ENCODE results near the gene MYMX. TPM values are rescaled to one million over a fixed set of nuclear protein-coding genes. Genes with fewer than 3 reads are reported as not detected.
A peak's percentile ranks its signal among the peaks of the same experiment; 100 is the strongest.

The MYMX gene
- polyA plus RNA-seq, 2 of the 4 experiments (the other 2 are of a cell fraction), result not detected

- TF ChIP-seq GATA3 (IDR thresholded peaks at IDR 0.05; ENCODE audit: borderline replicate concordance) (no peak), TP53 (CRISPR knock-in tag; IDR thresholded peaks at IDR 0.05) (peak; percentile 82; the same call in 1 of the 2 replicates), RCOR1 (IDR thresholded peaks at IDR 0.05; ENCODE audit: low read depth, low read length) (no peak), ZC3H11A (IDR thresholded peaks at IDR 0.05) (no peak), HDAC2 (IDR thresholded peaks at IDR 0.05) (no peak), JUN (IDR thresholded peaks at IDR 0.05) (peak in 1 of 2 experiments; percentile 54; a peak in 3 of 5 replicates)
Measured at GRCh38 chr6:44247338-44248302, 30.9 kb downstream of the MYMX start (continued).

- ATAC-seq, result no peak
- POLR2A ChIA-PET, result interaction anchor here (1.0 kb wide), 1 partner anchor 9 kb away, joined by 3 read pairs; no protein-coding TSS in a partner anchor
- H3K27ac ChIP-seq, result peak overlapping the region; percentile 95 to 99; a peak in 5 of 6 replicates
- FAIRE-seq, result no peak
- peaks cover 52% of the 10 kb centered on the region for H3K4me1 ChIP-seq
- no peak for DNase-seq (ENCODE audit: low read depth in 1 of 2, low spot score in 1 of 2)
- TF ChIP-seq CEBPB (IDR thresholded peaks at IDR 0.05) (no peak), JUN (IDR thresholded peaks at IDR 0.05) (no peak), NPAS2 (CRISPR knock-in tag; IDR thresholded peaks at IDR 0.05; ENCODE audit: borderline replicate concordance) (no peak), RAD21 (conservative IDR thresholded peaks at IDR 0.05 in 1 of 2, IDR thresholded peaks at IDR 0.05 in 1 of 2) (no peak), KDM1A (IDR thresholded peaks at IDR 0.05; ENCODE audit: low read depth) (no peak), RFX5 (IDR thresholded peaks at IDR 0.05) (no peak), NFE2L2 (conservative IDR thresholded peaks at IDR 0.05; ENCODE audit: low read length) (no peak), USF2 (IDR thresholded peaks at IDR 0.05) (no peak), MAFK (IDR thresholded peaks at IDR 0.05; ENCODE audit: partially characterized antibody) (no peak), HMGXB4 (CRISPR knock-in tag; IDR thresholded peaks at IDR 0.05; ENCODE audit: borderline replicate concordance) (no peak), ZSCAN20 (CRISPR knock-in tag; IDR thresholded peaks at IDR 0.05) (no peak), REST (IDR thresholded peaks at IDR 0.05) (no peak), CHD4 (IDR thresholded peaks at IDR 0.05; ENCODE audit: borderline replicate concordance) (no peak), ZC3H11A (IDR thresholded peaks at IDR 0.05) (no peak), TP53 (CRISPR knock-in tag; IDR thresholded peaks at IDR 0.05) (no peak), FOXS1 (CRISPR knock-in tag; IDR thresholded peaks at IDR 0.05) (no peak), EHF (CRISPR knock-in tag; IDR thresholded peaks at IDR 0.05) (no peak)
- CTCF ChIA-PET, result interaction anchor here (1.3 to 7.8 kb wide), 2 partner anchors 11 to 14 kb away, joined by 7 to 56 read pairs; no protein-coding TSS in a partner anchor
- peak overlapping the region; percentile 90 for H3K4me3 ChIP-seq
- H3K4me2 ChIP-seq, result peak overlapping the region; percentile 99
- H3K9me3 ChIP-seq, result no peaks in the 10 kb centered on the region
- WGBS (ENCODE audit: missing lambda C conversion rate), result 11% methylated on average over 1 of the region's 1 CpG
Measured at GRCh38 chr6:44248579-44248978, 31.9 kb downstream of the MYMX start.

Data from A549 (cell line).